Hepatocyte (in vitro differentiated cells): ENCODE data around the gene MYBPC3.

Experiments
- CTCF ChIP-seq: fragments of 200-600 bp; sonication (generic); IDR thresholded peaks from 2 replicates; pipeline ENCODE4 v1.5.1; 2016; ENCODE audit warnings: antibody characterized with exemption, mild to moderate bottlenecking; ENCODE audit not compliant: poor library complexity
- EZH2 ChIP-seq: fragments of 200-600 bp; sonication (generic); IDR thresholded peaks from 2 replicates; pipeline ENCODE4 v1.6.1; 2016; ENCODE audit warnings: antibody characterized with exemption, mild to moderate bottlenecking, borderline replicate concordance
- EZH2phosphoT487 ChIP-seq: fragments of 200-600 bp; sonication (generic); IDR thresholded peaks from one replicate; pipeline ENCODE4 v1.6.1; 2018; ENCODE audit warnings: antibody characterized with exemption, mild to moderate bottlenecking, low read depth, moderate library complexity; ENCODE audit not compliant: unreplicated experiment, severe bottlenecking

- TF ChIP-seq EZH2 (no peak), CTCF (no peak), EZH2phosphoT487 (no peak)
Observed at GRCh38 chr11:47378836-47379170, 26.3 kb upstream of the MYBPC3 start.
